Activated T-cell treated with anti-CD3 and anti-CD28 coated beads, Interleukin-2, amount 50 U/mL, for 48 hours (primary cell): Measurements from ENCODE around the gene IER5.

Source experiments
- DNase-seq, 2 experiments: peaks; one replicate each; pipeline ENCODE4 v3.0.0-alpha.2; 2020

The IER5 gene

GRCh38 chr1:181135815-181136737, 47.6 kb downstream of the IER5 start:
- DNase-seq, result no peak

GRCh38 chr1:181136738-181137122, 48.2 kb downstream of the IER5 start:
- no peak for DNase-seq

- no peak for DNase-seq
These were observed 48.8 kb downstream of the IER5 start for GRCh38 chr1:181137217-181137743.

- DNase-seq, result no peak
These were observed 51.1 kb downstream of the IER5 start for GRCh38 chr1:181139631-181140061.

- peak; percentile 51 to 63 for DNase-seq
These were observed 51.9 kb downstream of the IER5 start for GRCh38 chr1:181140398-181140797.

GRCh38 chr1:181140891-181141290, 52.4 kb downstream of the IER5 start:
- DNase-seq, result peak; percentile 44 to 48

- peak; percentile 84 to 87 for DNase-seq
These were observed 53.0 kb downstream of the IER5 start for GRCh38 chr1:181141431-181141910.
